Sigmoid colon (tissue), 7 donors: ENCODE results near the gene RASAL2. TPM values are rescaled to one million over a fixed set of nuclear protein-coding genes. Genes with fewer than 3 reads are reported as not detected.

Experiments
- DNase-seq: peaks from one replicate; pipeline ENCODE4 v3.0.0-alpha.2; 2019
- H3K27ac ChIP-seq, 4 donors: fragments of 200-600 bp; sonication (generic); one replicate each; pipeline ENCODE4 v1.5.1; 2016 to 2019; ENCODE audit warnings: mild to moderate bottlenecking in 1 of 4
- H3K27me3 ChIP-seq, 3 donors: fragments of 200-600 bp; sonication (generic); one replicate each; pipeline ENCODE4 v1.5.1; 2019; ENCODE audit warnings: mild to moderate bottlenecking in 1 of 3
- H3K36me3 ChIP-seq, 4 donors: fragments of 200-600 bp; sonication (generic); one replicate each; pipeline ENCODE4 v1.5.1; 2016 to 2019
- H3K4me1 ChIP-seq, 4 donors: fragments of 200-600 bp; sonication (generic); one replicate each; pipeline ENCODE4 v1.5.1; 2017 to 2019
- H3K4me3 ChIP-seq, 4 donors: fragments of 200-600 bp; sonication (generic); one replicate each; pipeline ENCODE4 v1.5.1; 2017 to 2019; ENCODE audit warnings: mild to moderate bottlenecking in 2 of 4, moderate library complexity in 1 of 4
- H3K9me3 ChIP-seq, 4 donors: fragments of 200-600 bp in 3 of 4; sonication (generic) in 3 of 4; one replicate each; pipeline versions ENCODE4 v1.5.1 to v1.6.1; 2013 to 2019
- CTCF ChIP-seq, 4 experiments: fragments of 450-650 bp in 3 of 4; fragments of 200-600 bp in 1 of 4; IDR thresholded peaks; one replicate each; pipeline ENCODE4 v1.5.1; 2016 to 2019; ENCODE audit warnings: antibody characterized with exemption in 4 of 4, mild to moderate bottlenecking in 3 of 4, moderate library complexity in 2 of 4
- EP300 ChIP-seq, 4 donors: sonication (generic); formaldehyde crosslinking; IDR thresholded peaks; one replicate each; pipeline ENCODE4 v1.6.1; 2017; ENCODE audit warnings: antibody characterized with exemption in 4 of 4
- POLR2A ChIP-seq, 2 donors: fragments of 450-650 bp; IDR thresholded peaks; one replicate each; pipeline ENCODE4 v1.6.1; 2016; ENCODE audit warnings: antibody characterized with exemption in 2 of 2, mild to moderate bottlenecking in 2 of 2, moderate library complexity in 2 of 2
- POLR2AphosphoS5 ChIP-seq, 4 donors: sonication (generic); formaldehyde crosslinking; IDR thresholded peaks; one replicate each; pipeline ENCODE4 v1.6.1; 2017; ENCODE audit warnings: antibody characterized with exemption in 4 of 4
- WGBS, 2 donors: extraction: QIAGEN DNeasy Blood & Tissue Kit; methylation state at CpG; one replicate each; pipeline ENCODE4 v1.1.7; 2013; 5-methylcytosine and 5-hydroxymethylcytosine counted together
- intact Hi-C: fragments of 100-400 bp; cut with DNase I; formaldehyde crosslinking; loops from one replicate; pipeline ENCODE4 v1.15.1; 2023
- polyA plus RNA-seq, 3 donors: library from polyadenylated mRNA; stranded (reverse); fragments of 200-250 nt; gene quantifications; one replicate each; pipeline ENCODE4 v1.2.3, GENCODE V29; 2013
- total RNA-seq, 4 donors: library from RNA; depleted of rRNA; stranded (reverse); fragments of >200 nt; gene quantifications; one replicate each; pipeline ENCODE4 v1.1.0, GENCODE V29; 2016
- donor health status: healthy with polysubstance abuse.
- donor health status: Bipolar disorder and iron deficiency.
- donor health status: healthy.

RASAL2 gene
- total and polyA plus RNA-seq, 7 donors, result 0.92 to 25.5 (median 11.1) TPM

GRCh38 chr1:178360421-178360820 is 266.5 kb downstream of the RASAL2 start:
- Histone ChIP-seq H3K27me3 (no peaks in the 10 kb centered on the region), H3K4me3 (no peak overlapping the region), H3K9me3 (no peaks in the 10 kb centered on the region), H3K36me3 (no peaks in the 10 kb centered on the region), H3K4me1 (no peaks in the 10 kb centered on the region), H3K27ac (no peak overlapping the region)
- WGBS, 2 donors, result 29 to 76% methylated on average over 4 of the region's 4 CpGs
- intact Hi-C loops, result no loop called here
- no peak for TF ChIP-seq CTCF (IDR thresholded peaks at IDR 0.05)
- TF ChIP-seq EP300 (IDR thresholded peaks at IDR 0.05), result no peak
- TF ChIP-seq POLR2A (IDR thresholded peaks at IDR 0.05), result no peak
- TF ChIP-seq POLR2AphosphoS5 (IDR thresholded peaks at IDR 0.05), result no peak
- no peak for DNase-seq

- TF ChIP-seq POLR2AphosphoS5 (IDR thresholded peaks at IDR 0.05), result no peak
- no peak for TF ChIP-seq EP300 (IDR thresholded peaks at IDR 0.05)
- no peak for TF ChIP-seq POLR2A (IDR thresholded peaks at IDR 0.05)
- TF ChIP-seq CTCF (IDR thresholded peaks at IDR 0.05), result no peak
- H3K4me1 ChIP-seq, result no peaks in the 10 kb centered on the region
- WGBS, 2 donors, result 94 to 95% methylated on average over 6 of the region's 6 CpGs
- H3K4me3 ChIP-seq, result no peak overlapping the region
- no peak for DNase-seq
- no peak overlapping the region for H3K27ac ChIP-seq
- H3K36me3 ChIP-seq, result no peaks in the 10 kb centered on the region
- H3K9me3 ChIP-seq, result no peaks in the 10 kb centered on the region
- no peaks in the 10 kb centered on the region for H3K27me3 ChIP-seq
- intact Hi-C loops, result no loop called here
These were observed 267.9 kb downstream of the RASAL2 start for GRCh38 chr1:178361847-178362246.

- Histone ChIP-seq H3K27ac (no peak overlapping the region), H3K4me1 (no peaks in the 10 kb centered on the region), H3K9me3 (no peaks in the 10 kb centered on the region), H3K27me3 (no peaks in the 10 kb centered on the region), H3K4me3 (no peak overlapping the region), H3K36me3 (no peaks in the 10 kb centered on the region)
- no peak for DNase-seq
- intact Hi-C loops, result no loop called here
- 92% methylated on average over 4 of the region's 4 CpGs for WGBS, 2 donors
- no peak for TF ChIP-seq EP300 (IDR thresholded peaks at IDR 0.05)
- no peak for TF ChIP-seq POLR2AphosphoS5 (IDR thresholded peaks at IDR 0.05)
- no peak for TF ChIP-seq CTCF (IDR thresholded peaks at IDR 0.05)
- no peak for TF ChIP-seq POLR2A (IDR thresholded peaks at IDR 0.05)
These were observed 268.8 kb downstream of the RASAL2 start for GRCh38 chr1:178362747-178363146.

GRCh38 chr1:178364782-178365181 is 270.9 kb downstream of the RASAL2 start:
- 23 to 57% methylated on average over 1 of the region's 1 CpG for WGBS, 2 donors
- H3K27ac ChIP-seq, result no peak overlapping the region
- no peaks in the 10 kb centered on the region for H3K4me1 ChIP-seq
- intact Hi-C loops, result no loop called here
- H3K27me3 ChIP-seq, result no peaks in the 10 kb centered on the region
- no peaks in the 10 kb centered on the region for H3K9me3 ChIP-seq
- no peak for DNase-seq
- TF ChIP-seq POLR2A (IDR thresholded peaks at IDR 0.05) (no peak), CTCF (IDR thresholded peaks at IDR 0.05) (no peak), EP300 (IDR thresholded peaks at IDR 0.05) (no peak), POLR2AphosphoS5 (IDR thresholded peaks at IDR 0.05) (no peak)
- H3K4me3 ChIP-seq, result no peak overlapping the region
- no peaks in the 10 kb centered on the region for H3K36me3 ChIP-seq

GRCh38 chr1:178367151-178367550 is 273.2 kb downstream of the RASAL2 start:
- H3K27ac ChIP-seq, result no peak overlapping the region
- intact Hi-C loops, result no loop called here
- no peak overlapping the region for H3K4me3 ChIP-seq
- no peak for TF ChIP-seq POLR2A (IDR thresholded peaks at IDR 0.05)
- TF ChIP-seq CTCF (IDR thresholded peaks at IDR 0.05), result no peak
- no peak for TF ChIP-seq EP300 (IDR thresholded peaks at IDR 0.05)
- TF ChIP-seq POLR2AphosphoS5 (IDR thresholded peaks at IDR 0.05), result no peak
- H3K36me3 ChIP-seq, result no peaks in the 10 kb centered on the region
- H3K9me3 ChIP-seq, result no peaks in the 10 kb centered on the region
- H3K4me1 ChIP-seq, result peaks cover 0 to 9% (median 5%) of the 10 kb centered on the region in 4 donors
- H3K27me3 ChIP-seq, result no peaks in the 10 kb centered on the region
- no peak for DNase-seq
